NK-92 treated with Interleukin-12 subunit alpha and Interleukin-12 subunit beta, amount 100 ng/mL, for 24 hours (cell line): Measurements from ENCODE around the gene WDR43.
"Not testable (repeated sequence)": the region's sequence is repeated elsewhere in the genome, so short reads cannot be mapped to it uniquely, and the experiment has no call there.

Experiments used
- DNase-seq: peaks from one replicate; lab custom pipeline; 2025; lab: John Stamatoyannopoulos, UW

The WDR43 gene

DNA sequence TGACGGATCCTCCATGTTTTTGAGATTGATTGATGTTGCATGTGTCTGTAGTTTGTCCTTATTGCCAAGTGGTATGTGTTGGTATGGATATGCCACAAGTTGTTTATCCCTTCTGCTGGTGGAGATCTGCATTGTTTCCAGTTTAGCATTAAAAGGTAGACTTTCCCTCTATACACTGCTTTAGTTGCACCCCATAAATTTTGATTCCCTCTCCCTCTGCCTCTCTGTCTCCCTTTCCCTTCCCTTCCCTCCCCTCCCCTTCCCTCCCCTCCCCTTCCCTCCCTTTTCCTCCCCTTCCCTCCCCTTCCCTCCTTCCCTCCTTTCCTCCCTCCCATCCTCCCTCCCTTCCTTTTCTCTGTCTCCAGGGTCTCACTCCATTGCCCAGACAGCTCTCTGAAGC, 68.0 kb downstream of the WDR43 start:
- DNase-seq, result no peak

DNA sequence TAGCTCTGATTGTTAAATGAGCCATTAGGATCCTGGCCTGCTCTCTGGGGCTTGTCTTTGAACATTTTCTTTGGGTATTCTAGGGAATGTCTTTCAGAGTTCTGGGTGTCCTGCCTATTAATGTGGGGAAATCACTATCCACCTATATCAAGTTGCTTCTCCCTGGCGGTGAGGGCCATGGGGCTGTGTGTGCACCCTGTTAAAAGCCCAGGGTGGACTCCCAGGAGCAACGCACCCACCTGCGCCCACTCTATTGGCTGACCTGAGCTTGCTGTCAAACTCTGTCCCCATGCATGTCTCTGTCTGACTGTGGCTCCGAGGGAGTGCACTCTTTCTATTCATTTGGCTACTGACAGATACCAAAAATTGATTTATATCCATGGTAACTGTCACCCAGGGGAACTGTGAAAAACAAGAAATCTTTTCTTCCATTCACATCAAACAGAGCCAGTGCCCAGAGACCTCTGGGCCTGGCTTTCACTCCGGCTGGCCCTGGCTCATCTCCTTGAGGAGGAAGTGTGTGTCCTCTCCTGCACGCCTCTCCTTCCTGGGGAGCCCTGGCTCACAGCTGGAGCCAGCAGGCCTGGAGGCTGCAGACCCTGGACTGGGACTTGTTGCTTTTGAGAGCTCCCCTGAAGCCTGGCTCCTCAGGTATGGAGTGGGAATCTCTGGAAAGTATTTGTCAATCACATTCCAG, 76.1 kb downstream of the WDR43 start:
- no peak for DNase-seq

DNA sequence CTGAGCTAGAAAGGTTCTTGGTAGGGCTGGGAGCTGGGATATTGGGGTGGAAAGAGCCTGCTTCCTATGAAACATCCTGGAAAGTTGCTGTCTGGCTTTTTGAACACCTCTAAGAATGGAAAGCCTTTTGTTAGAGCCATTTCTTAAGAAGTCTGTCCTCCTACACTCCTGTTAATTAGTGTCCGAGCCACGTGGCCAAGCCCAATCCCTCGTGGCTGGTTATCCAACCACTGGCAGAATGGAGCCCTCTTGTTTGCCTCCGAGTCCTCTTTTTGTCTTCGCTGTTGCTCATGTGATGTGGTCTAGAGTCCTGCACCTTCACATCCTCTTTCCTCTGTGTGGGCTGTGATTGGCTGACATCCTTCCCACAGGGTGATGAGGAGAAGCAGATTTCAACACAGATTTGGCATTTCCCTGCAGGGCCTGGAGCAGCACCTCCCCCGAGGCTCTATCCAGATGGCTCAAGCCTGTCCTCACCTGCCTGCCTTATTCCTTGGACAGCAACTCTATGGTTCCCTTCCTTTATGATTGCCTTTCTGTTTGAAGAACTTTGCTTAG, 78.4 kb downstream of the WDR43 start:
- no peak for DNase-seq

DNA sequence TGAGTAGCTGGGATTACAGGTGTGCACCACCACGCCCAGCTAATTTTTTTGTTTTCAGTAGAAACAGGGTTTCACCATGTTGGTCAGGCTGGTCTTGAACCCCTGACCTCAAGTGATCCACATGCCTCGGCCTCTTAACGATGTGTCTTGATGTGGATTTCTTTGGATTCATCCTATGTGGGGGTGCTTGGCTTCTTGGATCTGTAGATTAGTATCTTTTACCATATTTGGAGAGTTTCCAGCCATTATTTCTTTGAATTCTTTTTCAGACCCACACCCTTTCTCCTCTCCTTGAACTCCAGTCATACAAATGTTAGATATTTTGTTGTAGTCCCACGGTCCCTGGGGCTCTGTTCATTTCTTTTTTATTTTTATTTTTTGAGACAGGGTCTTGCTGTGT, 79.8 kb downstream of the WDR43 start:
- no peak for DNase-seq

DNA sequence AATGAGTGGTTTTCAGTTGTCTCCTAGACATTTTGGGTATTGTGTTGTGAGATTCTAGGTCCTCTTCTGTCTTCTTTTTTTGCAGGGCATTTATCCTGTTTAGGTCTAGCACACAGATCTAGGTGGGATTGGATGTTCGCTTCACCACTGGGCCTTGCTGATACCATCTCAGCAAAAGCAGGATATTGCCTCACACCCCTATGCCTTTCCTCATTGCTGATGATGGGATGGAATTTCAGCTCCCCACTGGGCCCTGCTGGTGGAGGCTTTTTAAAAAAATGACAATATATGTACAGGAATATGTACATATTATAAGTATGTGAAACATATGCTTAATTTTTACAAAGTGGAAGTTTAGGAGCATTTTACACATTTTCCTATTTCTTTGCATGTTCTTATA, 81.2 kb downstream of the WDR43 start:
- DNase-seq, result no peak

DNA sequence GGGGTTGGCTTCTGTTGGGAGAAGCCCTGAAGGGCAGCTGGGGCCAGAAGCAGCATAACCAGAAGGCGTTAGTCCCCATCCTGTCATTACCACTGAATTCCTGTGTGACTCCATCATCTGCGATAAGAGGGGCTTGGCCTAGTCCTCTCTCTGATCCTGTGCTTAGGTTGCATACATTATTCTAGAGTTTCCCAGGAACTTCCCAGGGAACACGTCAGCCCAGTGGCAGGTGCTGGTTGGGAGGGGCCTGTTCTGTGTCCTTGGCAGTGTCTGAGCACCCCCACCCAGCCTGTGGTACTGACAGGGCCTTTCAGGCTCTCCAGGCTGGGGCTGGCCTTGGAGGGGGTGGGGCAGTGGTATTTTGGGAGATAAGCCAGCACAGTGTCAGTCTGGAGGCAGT, 82.1 kb downstream of the WDR43 start:
- DNase-seq, result no peak

DNA sequence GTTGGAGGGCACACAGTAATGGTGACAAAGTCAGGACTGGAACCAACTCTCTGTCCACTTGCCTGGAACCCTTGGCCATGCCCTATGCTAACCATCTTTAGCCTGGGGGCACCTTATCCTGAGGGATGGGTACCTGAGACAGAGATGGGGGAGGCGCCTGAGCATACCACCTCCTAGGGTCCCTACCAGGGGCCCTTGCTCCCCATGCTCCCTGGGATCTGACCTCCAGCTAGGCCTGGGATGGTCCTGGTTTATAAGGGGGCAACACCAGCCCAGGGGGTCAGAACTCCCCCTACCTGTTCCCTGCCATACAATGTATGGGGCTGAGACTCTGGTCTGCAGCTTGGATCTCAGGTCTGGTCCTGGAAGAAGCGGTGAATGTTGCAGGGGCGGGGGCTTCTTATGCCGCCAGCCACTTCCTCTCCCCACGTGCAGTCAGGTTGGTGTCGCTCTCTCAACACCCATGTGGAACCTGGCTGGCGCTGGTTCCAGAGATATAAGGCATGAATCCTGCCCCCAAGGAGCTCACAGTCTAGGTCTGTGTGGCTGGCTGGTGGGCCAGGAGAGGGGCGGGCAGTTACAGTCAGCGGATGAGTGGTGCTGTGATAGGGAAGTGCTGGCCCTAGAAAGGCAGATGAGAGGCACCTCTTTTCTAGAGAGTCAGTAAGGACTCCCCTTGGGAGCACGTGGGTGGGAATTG, 82.9 kb downstream of the WDR43 start:
- no peak for DNase-seq

DNA sequence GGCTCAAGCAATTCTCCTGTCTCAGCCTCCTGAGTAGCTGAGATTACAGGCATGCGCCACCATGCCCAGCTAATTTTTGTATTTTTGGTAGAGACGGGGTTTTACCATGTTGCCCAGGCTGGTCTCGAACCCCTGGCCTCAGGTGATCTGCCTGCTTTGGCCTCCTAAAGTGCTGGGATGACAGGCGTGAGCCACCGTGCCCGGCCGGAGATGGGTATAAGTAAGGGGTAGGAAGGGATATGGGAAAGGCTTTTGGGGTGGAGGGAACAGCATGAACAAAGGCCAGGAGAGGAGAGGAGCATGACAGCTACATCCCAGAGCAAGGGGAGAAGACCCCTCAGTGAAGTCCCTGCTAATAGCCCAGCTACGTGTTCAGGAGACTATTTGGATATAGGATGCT, 83.5 kb downstream of the WDR43 start:
- DNase-seq, result not testable (repeated sequence)

DNA sequence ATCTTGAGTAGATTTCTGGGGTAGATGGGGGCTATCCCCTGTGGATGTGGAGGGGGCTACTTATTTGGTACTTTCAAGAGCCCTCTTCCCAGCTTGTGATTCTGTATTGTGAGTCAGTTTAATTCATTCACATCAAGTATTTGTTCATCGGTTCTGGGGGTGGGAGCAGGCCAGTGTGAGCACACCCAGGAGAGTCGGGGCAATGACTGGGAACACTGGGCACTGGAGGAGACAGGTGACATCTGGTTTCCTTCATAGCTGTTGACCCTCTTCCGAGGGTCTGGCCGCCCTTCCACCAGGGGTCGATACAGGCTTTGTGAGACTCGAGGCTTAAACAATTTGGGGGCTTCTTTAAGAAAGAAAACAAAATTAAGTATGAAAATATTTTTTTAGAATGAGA, 84.1 kb downstream of the WDR43 start:
- no peak for DNase-seq

DNA sequence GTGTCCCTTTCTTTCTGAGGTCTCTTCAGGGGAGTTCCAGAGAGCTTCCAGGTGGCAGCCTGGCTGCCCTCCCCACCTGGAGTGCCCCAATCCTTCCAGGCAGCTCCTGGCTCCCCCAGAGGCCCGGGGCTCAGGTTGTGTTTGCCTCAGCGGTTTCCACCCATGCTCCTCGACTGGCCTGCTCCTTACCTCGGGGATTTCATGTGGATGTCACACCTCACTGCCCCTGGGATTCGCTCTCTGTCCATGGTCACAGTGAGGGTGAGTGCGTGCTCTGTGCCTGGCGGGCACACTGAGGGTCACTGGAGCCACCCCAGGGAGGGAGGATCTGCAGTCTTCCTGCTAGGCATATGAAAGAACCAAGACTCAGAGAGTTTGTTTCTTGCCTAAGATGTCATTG, 84.6 kb downstream of the WDR43 start:
- DNase-seq, result no peak

DNA sequence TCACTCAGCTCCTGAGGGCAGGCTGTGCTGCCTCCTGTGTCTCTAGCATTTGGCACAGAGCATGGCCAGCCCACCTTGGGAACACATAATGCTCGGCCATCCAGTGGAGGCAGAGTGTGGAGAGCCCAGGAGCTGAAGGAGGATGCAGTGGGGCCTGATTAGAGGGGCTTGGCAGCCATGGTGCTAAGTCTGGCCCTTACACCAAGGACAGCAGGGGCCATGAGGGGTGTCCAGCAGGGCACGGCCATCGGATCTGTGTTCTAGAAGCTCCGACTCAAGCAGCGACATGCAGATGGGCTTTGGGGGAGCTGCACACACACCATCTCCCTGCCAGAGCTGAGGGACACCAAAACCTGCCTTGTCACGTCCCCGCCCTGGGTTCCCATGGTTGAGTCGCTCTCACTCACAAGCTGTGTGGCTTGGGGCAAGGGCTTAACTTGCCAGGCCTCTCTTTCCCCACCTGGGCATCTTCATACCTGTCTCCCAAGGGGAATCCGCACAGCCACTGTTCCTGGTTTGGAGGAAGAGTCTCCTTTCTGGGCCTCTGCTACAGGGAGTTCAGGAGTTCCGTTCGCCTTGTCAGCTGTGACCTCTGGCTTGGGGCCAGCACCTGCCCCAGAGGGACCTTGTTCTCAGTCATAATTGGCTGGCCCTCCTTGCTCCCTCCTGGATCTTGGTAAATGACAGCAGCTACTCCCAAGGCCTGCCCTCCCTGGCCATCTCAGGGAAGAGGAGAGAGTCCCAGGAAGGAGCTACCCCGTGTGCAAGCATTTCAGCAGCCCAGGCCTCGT, 85.3 kb downstream of the WDR43 start:
- no peak for DNase-seq

DNA sequence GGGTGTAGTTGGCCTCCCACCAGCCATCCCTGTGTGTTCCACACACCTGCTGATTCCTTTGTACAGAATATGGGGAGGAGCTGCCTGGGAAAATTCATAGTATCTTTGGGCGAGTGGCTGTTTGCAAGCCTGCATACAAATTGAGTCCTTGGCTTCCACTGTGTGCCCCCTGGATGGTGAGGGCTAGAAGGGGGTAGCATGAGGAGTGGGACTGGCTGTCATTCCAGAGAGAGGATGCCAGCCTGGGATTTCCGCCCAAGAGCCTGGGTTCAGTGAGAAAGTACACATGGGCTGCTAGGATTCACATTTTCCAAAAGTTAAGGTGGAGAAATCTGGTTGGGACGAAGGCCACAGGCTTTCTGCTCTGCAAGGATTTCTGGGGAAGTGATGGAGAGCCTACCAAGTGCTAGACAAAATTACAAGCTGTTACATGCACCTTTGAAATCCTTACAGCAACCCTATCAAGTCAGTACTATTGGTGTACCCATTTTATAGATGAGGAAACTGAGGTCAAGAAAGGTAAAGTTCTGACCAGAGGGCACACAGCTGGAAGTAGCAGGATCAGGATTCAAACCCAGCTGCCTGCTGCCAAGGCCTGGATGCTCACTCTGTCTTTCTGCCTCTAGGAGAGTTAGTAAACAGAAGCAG, 86.0 kb downstream of the WDR43 start:
- no peak for DNase-seq

DNA sequence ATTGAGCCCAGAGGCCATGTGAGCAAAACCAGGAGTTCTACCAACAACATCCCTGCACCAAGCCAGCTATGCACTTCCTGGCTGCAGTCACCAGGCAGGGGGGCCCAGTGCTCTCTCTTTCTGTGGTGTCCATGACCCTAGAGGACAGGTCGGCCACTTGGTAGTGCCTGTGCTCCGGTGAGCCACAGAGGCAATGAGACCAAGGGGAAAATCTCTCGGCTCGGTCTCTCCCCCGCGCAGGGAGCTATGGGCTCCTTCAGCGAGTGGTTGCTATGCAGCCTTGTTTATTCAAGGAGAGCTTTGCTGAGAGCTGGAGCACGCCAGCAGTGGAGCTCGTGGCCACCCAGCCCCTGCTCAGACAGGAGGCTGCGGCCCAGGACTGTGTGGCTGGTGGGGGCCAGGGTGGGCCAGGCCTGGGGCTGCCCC, 86.6 kb downstream of the WDR43 start, which contains the start of gene TOGARAM2:
TSS of gene TOGARAM2 (plus strand) at position 283 of the 426 bp plus-strand sequence. CDS start 13,537 bp downstream, outside the sequence.
- no peak for DNase-seq

DNA sequence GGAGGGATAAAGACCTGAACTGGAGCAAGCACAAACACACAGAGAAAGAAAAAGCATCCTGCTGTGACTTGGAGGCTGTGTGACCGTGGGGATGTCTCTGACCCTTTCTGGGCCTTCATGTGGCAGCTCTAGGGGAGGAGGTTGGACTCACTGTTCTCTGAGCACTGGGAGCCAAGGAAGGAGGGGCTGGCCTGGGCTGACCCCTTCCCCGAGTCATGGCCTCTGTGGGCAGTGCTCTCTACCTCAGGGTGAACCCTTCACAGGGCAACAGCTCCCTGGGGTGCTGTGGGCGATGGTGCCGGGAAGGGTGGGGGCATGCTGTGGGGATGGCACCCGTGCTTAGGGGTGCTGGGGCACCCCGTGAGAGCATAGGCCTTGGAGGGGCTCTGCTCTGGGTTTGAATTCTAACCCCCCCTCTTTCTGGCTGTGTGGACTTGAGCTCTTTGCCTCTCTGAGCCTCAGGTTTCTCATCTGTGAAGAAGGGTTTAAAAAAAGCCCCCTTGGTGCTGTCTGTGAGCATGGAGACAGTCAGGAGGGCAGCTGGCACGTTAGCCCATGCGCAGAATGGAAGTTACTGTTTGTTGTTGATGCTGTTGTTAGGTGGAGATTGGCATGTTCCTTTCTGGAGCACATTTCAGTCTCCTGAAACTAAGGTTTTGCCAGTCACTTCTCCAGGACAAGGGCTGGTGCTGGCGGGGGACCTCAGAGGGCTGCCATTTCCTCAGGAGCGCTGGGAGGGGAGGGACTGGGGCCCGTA, 87.3 kb downstream of the WDR43 start:
- DNase-seq, result no peak

DNA sequence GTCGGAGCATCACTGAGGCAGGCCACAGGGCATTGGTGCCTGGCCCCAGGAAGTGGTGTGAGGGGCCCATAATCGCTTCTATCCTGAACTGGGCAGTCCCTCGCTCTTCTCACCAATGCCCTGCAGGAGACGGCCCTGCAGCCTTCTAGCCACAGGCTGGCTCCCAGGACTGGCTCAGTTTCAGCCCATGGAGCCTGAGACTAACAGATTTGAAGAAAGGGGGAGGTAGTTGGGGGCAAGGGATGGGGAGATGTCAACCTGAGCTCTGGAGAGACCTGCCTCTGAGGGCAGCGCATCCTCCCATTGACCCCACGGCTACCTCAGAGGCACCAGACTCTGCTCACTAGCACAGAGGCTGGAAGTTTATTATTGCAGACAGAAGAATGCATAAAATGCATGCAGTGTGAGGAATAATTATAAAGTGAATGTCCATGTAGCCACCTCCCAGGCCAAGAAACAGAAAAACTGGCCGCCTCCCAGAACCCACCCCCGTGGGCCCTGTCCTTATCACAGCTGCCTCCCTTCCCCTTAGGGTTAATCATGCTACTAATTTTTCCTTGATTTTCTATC, 88.0 kb downstream of the WDR43 start:
- DNase-seq, result no peak

DNA sequence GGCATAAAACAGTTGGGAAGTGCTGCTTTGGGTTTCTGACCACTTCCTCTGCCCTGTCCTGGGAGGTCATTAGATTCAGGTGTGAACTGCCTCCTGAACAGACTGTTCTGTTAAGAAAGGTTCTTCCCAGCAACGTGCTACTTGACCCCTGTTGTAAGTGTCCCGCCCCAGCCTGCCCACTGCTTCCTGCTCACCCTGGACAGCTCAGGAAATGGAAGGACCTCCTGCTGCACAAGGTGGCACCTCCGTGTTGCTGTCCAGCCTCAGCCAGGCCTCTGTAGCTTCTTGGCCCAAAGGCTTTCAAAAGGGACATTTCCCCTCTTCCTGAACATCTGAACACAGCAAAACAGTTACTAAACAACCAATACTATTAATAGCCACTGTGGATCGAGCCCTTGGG, 92.0 kb downstream of the WDR43 start:
- no peak for DNase-seq

DNA sequence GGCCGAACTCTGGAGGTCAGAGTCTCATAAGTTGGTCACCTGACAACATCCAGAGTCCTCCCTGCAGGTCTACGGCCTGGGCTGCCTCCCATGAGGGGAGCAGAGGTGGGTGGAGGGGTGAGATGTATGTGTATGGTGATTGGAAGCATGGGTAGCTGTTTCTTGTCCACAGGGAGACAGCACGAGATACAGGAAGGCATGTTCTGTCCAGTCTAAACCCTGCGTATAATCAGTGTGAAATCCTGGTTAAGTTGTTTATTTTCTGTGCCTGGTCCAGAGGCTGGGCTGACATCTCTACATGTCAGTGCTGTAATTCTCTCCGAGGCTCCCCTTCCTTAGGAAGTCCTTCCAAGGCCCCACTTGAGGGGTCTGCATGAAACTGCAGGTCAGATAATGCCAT, 95.5 kb downstream of the WDR43 start:
- no peak for DNase-seq

DNA sequence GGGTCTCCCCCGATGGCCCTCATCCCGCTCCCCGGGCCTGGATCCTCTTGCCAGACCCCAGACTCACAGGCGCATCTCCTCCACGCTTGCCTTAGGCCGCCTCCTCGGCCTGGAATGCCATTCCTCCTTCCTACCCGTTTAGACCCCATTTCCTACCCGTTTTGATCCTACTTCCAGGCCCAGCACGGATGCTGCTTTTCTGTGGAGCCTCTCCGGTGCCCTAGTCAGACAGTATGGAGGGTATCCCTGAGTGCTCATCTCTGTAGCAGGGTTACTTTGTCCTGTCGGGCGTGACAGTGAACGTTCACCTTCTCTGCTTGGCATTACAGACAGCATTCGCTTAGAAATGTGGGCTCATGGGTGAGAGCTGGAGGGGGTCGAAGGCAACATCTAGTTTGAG, 96.0 kb downstream of the WDR43 start:
- no peak for DNase-seq

DNA sequence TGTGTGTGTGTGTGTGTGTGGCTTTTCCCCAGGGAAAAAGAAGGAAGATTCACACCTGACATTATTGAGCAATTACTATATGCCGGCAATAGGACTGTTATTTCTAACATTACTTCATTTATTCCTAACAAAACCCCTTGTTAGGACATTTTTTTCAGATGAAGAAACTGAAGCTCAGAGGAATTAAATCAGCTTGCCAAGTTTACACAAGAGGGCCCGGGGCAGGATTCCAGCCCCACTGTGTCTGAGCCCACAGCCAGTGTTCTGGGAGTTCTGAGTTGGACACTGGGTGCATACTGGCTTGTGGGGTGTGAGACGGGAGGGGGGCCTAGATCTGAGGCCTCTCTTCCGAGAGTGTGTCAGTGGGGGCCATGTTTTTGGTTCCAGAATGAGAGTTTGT, 96.6 kb downstream of the WDR43 start:
- no peak for DNase-seq

DNA sequence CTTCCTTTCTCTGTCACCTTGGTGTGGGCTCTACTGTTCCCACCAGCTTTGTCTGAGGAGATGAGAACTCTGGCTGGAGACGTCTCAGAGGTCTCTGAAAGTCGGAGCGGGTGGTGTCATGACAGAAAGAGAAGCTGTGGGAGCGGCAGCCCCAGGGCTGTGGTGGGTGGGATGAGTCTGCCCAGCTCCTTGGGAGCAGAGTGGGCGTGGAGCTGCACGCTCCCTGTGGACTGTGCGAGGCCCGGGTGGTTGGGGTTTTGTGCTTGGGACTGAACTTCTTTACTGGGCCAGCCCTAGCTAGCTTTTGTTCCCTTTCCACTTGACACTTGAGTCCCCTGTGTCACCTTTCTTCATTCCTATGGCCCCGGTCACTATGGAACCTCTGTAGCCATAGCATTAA, 97.0 kb downstream of the WDR43 start:
- no peak for DNase-seq
